Measurements from ENCODE around the gene CRMP1. TPM values are rescaled to one million over a fixed set of nuclear protein-coding genes. Genes with fewer than 3 reads are reported as not detected.

Gene CRMP1
- total RNA-seq, 1 experiment from 2014 or later = 77.5 TPM

DNA sequence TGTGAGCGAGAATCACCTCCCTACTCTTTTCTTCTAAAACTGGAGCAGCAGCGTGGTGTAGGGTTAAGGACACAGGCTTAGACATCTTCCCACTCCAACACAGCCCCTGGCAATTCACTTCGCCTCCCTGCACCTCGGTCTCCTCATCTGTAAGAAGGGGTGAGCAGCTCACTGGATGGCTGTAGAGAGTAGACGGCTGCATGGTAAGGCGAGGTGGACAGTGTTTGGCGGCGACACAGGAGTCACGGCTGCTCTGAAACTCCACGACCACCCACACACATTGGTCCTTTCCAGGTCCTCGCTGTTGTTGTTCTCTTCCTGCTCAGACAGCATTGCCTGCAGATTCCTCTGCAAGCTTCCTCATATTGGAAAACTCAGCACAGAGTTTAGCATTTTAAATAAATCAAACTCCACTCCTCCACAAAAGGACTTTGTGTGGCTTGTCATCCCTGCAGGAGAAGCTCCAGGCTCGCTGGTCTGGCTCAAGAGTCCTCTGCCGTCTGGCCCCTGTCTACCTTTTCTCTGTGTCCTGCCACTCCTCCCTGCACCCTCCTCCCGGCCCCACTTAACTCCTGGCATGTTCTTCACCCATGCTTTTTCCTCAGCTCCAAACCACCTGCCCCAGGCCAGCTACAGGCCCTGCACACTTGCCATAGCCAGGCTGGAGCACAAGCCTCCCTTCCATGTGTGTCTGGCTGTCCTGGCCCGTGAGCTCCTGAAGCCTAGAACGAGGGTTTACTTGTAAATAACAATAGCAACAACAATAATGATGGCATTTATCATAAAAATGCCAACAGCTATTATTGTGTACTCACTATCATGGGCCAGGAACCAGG lies 41.3 kb upstream of the CRMP1 start:
- no peak for DNase-seq (ENCODE audit: low spot score)
- H3K36me3 ChIP-seq (ENCODE audit: insufficient read depth, low read length, poor library complexity, severe bottlenecking) = no peaks in the 10 kb centered on the region
- H3K4me1 ChIP-seq (ENCODE audit: insufficient read depth, low read length, poor library complexity, severe bottlenecking) = peaks cover 16% of the 10 kb centered on the region
- H3K27ac ChIP-seq (ENCODE audit: low read depth, low read length, poor library complexity, severe bottlenecking) = no peak overlapping the region
- ChIA-PET POLR2A (ENCODE audit: low non-redundant PET) (no interaction called here), CTCF (no interaction called here)
- TF ChIP-seq, protein P1, sequence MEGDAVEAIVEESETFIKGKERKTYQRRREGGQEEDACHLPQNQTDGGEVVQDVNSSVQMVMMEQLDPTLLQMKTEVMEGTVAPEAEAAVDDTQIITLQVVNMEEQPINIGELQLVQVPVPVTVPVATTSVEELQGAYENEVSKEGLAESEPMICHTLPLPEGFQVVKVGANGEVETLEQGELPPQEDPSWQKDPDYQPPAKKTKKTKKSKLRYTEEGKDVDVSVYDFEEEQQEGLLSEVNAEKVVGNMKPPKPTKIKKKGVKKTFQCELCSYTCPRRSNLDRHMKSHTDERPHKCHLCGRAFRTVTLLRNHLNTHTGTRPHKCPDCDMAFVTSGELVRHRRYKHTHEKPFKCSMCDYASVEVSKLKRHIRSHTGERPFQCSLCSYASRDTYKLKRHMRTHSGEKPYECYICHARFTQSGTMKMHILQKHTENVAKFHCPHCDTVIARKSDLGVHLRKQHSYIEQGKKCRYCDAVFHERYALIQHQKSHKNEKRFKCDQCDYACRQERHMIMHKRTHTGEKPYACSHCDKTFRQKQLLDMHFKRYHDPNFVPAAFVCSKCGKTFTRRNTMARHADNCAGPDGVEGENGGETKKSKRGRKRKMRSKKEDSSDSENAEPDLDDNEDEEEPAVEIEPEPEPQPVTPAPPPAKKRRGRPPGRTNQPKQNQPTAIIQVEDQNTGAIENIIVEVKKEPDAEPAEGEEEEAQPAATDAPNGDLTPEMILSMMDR (conservative IDR thresholded peaks at IDR 0.05; ENCODE audit: low read depth, low read length) = no peak
- TF ChIP-seq EZH2 (IDR thresholded peaks at IDR 0.05; ENCODE audit: borderline replicate concordance, low read depth, low read length, poor library complexity, severe bottlenecking) = no peak
- H3K9me3 ChIP-seq (ENCODE audit: low read depth, low read length, poor library complexity, severe bottlenecking) = no peaks in the 10 kb centered on the region
- no peaks in the 10 kb centered on the region for H3K27me3 ChIP-seq (replicated peaks; ENCODE audit: insufficient read depth, low read depth, low read length, poor library complexity)
- intact Hi-C loops (cut with micrococcal nuclease; ENCODE audit: unreplicated experiment) = no loop called here
- no peak overlapping the region for H3K4me3 ChIP-seq (ENCODE audit: low read depth, low read length, poor library complexity, severe bottlenecking)
- BruUV-seq (replicated peaks) = no TSS peak

DNA sequence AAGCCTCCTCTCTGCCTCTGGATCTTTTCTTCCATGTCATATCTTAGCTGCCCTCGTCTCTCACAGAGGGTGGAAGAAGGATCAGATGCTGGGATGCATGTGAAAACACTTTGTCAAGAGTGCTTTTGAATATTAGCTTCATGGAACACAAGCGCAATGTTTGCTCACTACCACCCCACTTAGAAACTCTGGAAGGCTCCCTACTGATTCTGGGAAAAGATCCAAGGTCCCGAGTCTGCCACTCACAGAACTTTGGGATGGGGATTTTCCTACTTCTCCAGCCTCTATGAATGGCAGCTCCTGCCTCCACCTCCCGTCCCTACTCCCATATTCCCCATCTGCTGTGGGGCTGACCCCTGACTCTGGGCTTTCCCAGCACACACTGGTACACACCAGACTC lies 40.2 kb upstream of the CRMP1 start:
- Histone ChIP-seq H3K4me1 (ENCODE audit: insufficient read depth, low read length, poor library complexity, severe bottlenecking) (peaks cover 16% of the 10 kb centered on the region), H3K27ac (ENCODE audit: low read depth, low read length, poor library complexity, severe bottlenecking) (no peak overlapping the region), H3K36me3 (ENCODE audit: insufficient read depth, low read length, poor library complexity, severe bottlenecking) (no peaks in the 10 kb centered on the region), H3K27me3 (replicated peaks; ENCODE audit: insufficient read depth, low read depth, low read length, poor library complexity) (no peaks in the 10 kb centered on the region), H3K4me3 (ENCODE audit: low read depth, low read length, poor library complexity, severe bottlenecking) (no peak overlapping the region), H3K9me3 (ENCODE audit: low read depth, low read length, poor library complexity, severe bottlenecking) (no peaks in the 10 kb centered on the region)
- BruUV-seq (replicated peaks) = no TSS peak
- intact Hi-C loops (cut with micrococcal nuclease; ENCODE audit: unreplicated experiment) = no loop called here
- DNase-seq (ENCODE audit: low spot score) = peak; percentile 34
- TF ChIP-seq, protein P1 (conservative IDR thresholded peaks at IDR 0.05; ENCODE audit: low read depth, low read length) = no peak
- no peak for TF ChIP-seq EZH2 (IDR thresholded peaks at IDR 0.05; ENCODE audit: borderline replicate concordance, low read depth, low read length, poor library complexity, severe bottlenecking)
- ChIA-PET CTCF (no interaction called here), POLR2A (ENCODE audit: low non-redundant PET) (no interaction called here)

DNA sequence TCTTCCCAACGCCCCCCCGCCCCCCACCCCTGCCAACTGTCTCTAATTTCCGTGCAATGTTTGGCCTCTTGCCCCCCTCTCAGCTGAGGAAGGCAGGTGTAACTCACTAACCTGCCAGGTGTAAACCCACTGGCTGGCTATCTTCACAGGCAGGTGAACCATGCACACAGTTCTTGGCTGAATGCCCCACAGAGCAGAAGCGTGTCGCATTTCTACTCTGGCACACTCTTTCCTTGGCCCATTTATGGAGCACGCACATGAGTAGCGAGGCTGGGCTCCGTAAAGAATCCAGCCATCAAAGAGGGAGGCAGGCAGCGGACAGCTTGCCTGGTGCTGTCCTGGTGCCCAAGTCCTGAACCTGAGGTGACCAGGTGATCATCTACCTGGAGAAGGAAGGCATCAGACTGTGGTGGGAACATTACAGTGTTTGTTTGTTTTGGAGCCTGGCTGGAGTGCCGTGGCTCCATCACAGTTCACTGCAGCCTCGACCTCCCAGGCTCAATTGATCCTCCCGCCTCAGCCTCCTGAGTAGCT lies 39.2 kb upstream of the CRMP1 start:
- intact Hi-C loops (cut with micrococcal nuclease; ENCODE audit: unreplicated experiment) = no loop called here
- DNase-seq (ENCODE audit: low spot score) = no peak
- H3K4me3 ChIP-seq (ENCODE audit: low read depth, low read length, poor library complexity, severe bottlenecking) = no peak overlapping the region
- no peaks in the 10 kb centered on the region for H3K9me3 ChIP-seq (ENCODE audit: low read depth, low read length, poor library complexity, severe bottlenecking)
- H3K27ac ChIP-seq (ENCODE audit: low read depth, low read length, poor library complexity, severe bottlenecking) = no peak overlapping the region
- H3K4me1 ChIP-seq (ENCODE audit: insufficient read depth, low read length, poor library complexity, severe bottlenecking) = peaks cover 16% of the 10 kb centered on the region
- no peak for TF ChIP-seq EZH2 (IDR thresholded peaks at IDR 0.05; ENCODE audit: borderline replicate concordance, low read depth, low read length, poor library complexity, severe bottlenecking)
- TF ChIP-seq, protein P1 (conservative IDR thresholded peaks at IDR 0.05; ENCODE audit: low read depth, low read length) = no peak
- ChIA-PET POLR2A (ENCODE audit: low non-redundant PET) (no interaction called here), CTCF (interaction anchor here (0.6 kb wide), 1 partner anchor 1726 kb away, joined by 3 read pairs; no protein-coding TSS in a partner anchor)
- BruUV-seq (replicated peaks) = no TSS peak
- no peaks in the 10 kb centered on the region for H3K36me3 ChIP-seq (ENCODE audit: insufficient read depth, low read length, poor library complexity, severe bottlenecking)
- H3K27me3 ChIP-seq (replicated peaks; ENCODE audit: insufficient read depth, low read depth, low read length, poor library complexity) = no peaks in the 10 kb centered on the region

Measured in A673 (cell line).